K562 treated with DMSO at 1 percent for 4 hours (cell line): Measurements from ENCODE around the gene NXPH1. TPM values are rescaled to one million over a fixed set of nuclear protein-coding genes. Genes with fewer than 3 reads are reported as not detected.

ENCODE experiments used
- total RNA-seq: library from RNA; unstranded; fragments of 300-600 nt; gene quantifications from 2 replicates; pipeline ENCODE4 v1.2.3, GENCODE V29; 2022; ENCODE audit not compliant: insufficient read depth

Gene NXPH1
- total RNA-seq: not detected in 2 replicates

GRCh38 chr7:8433477-8434289 lies at the start of gene NXPH1:
TSS of gene NXPH1 (plus strand) at chr7:8433609.

Other genes with a start within 250 kb of the NXPH1 start
- gene ICA1, start 171.4 kb upstream of the NXPH1 start, total RNA-seq: 11.6 and 13.7 TPM in 2 replicates